ENCODE measurements around the gene PRB4.

The PRB4 gene

GRCh38 chr12:11321980-11322379 is 11.7 kb upstream of the PRB4 start:
- Histone ChIP-seq H3K36me3 (no peaks in the 10 kb centered on the region), H3K27me3 (no peaks in the 10 kb centered on the region), H3K4me3 (ENCODE audit: low read depth in 1 of 2, low read length in 1 of 2) (no peak overlapping the region), H3K4me1 (ENCODE audit: control insufficient read depth in 1 of 2, insufficient read depth in 1 of 2, low read depth in 1 of 2, low read length in 1 of 2) (no peaks in the 10 kb centered on the region), H3K9me3 (no peaks in the 10 kb centered on the region), H3K27ac (no peak overlapping the region)
- TF ChIP-seq, protein P1, sequence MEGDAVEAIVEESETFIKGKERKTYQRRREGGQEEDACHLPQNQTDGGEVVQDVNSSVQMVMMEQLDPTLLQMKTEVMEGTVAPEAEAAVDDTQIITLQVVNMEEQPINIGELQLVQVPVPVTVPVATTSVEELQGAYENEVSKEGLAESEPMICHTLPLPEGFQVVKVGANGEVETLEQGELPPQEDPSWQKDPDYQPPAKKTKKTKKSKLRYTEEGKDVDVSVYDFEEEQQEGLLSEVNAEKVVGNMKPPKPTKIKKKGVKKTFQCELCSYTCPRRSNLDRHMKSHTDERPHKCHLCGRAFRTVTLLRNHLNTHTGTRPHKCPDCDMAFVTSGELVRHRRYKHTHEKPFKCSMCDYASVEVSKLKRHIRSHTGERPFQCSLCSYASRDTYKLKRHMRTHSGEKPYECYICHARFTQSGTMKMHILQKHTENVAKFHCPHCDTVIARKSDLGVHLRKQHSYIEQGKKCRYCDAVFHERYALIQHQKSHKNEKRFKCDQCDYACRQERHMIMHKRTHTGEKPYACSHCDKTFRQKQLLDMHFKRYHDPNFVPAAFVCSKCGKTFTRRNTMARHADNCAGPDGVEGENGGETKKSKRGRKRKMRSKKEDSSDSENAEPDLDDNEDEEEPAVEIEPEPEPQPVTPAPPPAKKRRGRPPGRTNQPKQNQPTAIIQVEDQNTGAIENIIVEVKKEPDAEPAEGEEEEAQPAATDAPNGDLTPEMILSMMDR (IDR thresholded peaks at IDR 0.05), result no peak

- TF ChIP-seq, protein P1 (IDR thresholded peaks at IDR 0.05), result no peak
- Histone ChIP-seq H3K27ac (no peak overlapping the region), H3K4me1 (ENCODE audit: control insufficient read depth in 1 of 2, insufficient read depth in 1 of 2, low read depth in 1 of 2, low read length in 1 of 2) (no peaks in the 10 kb centered on the region)
These were observed 3.1 kb downstream of the PRB4 start for GRCh38 chr12:11307143-11307542.

GRCh38 chr12:11273449-11273848 is 36.8 kb downstream of the PRB4 start:
- Histone ChIP-seq H3K27ac (no peak overlapping the region), H3K36me3 (no peaks in the 10 kb centered on the region), H3K9me3 (no peaks in the 10 kb centered on the region), H3K4me3 (ENCODE audit: low read depth in 1 of 2, low read length in 1 of 2) (no peak overlapping the region), H3K4me1 (ENCODE audit: control insufficient read depth in 1 of 2, insufficient read depth in 1 of 2, low read depth in 1 of 2, low read length in 1 of 2) (no peaks in the 10 kb centered on the region), H3K27me3 (no peaks in the 10 kb centered on the region)
- TF ChIP-seq, protein P1 (IDR thresholded peaks at IDR 0.05), result no peak

More at GRCh38 chr12:11307143-11307542, 3.1 kb downstream of the PRB4 start:
- no peaks in the 10 kb centered on the region for H3K27me3 ChIP-seq
- no peak overlapping the region for H3K4me3 ChIP-seq (ENCODE audit: low read depth in 1 of 2, low read length in 1 of 2)
- H3K9me3 ChIP-seq, result no peaks in the 10 kb centered on the region
- no peaks in the 10 kb centered on the region for H3K36me3 ChIP-seq

DNA sequence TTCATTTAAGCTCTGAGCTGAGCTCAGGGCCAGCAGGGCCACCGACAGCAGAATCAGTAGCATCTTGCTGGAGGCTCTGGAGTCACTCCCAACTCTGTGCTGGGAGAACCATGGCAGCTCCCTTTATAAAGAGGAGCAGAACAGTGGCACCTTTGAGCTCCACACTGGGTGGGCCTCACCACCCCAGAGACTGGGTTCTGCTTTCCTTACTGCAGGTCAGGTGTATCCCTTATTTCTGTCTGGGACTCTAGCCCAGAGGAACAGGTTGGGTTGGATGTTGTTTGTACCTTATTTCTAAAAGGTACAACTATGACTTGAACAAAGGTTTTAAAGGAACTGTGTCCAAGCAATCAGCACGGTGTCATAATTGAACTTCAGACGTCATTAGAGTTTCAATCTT is 40.6 kb downstream of the PRB4 start, which contains the start of gene PRB3:
Gene PRB3, minus strand, starts transcription at position 101 of the 400 bp plus-strand sequence. Its CDS starts 38 bp downstream, at position 63.
- TF ChIP-seq, protein P1 (IDR thresholded peaks at IDR 0.05), result no peak
- H3K4me1 ChIP-seq (ENCODE audit: control insufficient read depth in 1 of 2, insufficient read depth in 1 of 2, low read depth in 1 of 2, low read length in 1 of 2), result no peaks in the 10 kb centered on the region
- no peaks in the 10 kb centered on the region for H3K27me3 ChIP-seq
- H3K27ac ChIP-seq, result no peak within 1 kb of the TSS
- no peaks in the 10 kb centered on the region for H3K36me3 ChIP-seq
- no peak within 1 kb of the TSS for H3K4me3 ChIP-seq (ENCODE audit: low read depth in 1 of 2, low read length in 1 of 2)
- no peaks in the 10 kb centered on the region for H3K9me3 ChIP-seq

DNA sequence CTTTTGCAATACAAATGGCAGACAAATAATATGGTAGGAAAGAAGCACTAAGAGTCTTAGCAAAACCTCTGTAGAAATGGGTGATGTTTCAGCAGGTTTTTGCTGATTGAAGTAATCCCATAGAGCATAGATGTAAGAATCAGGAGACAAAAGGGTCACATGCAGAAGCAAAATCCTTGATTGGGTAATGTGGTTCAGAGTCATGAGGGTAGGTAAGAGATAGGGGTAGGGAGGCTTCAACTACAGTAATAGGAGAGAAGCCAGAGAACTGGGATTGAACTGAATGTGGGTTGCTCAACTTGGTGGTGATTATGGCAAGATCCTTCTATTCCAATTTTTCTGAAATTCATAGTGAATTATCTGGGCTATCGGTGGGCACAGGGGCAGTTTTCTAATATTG is 45.7 kb downstream of the PRB4 start:
- no peaks in the 10 kb centered on the region for H3K36me3 ChIP-seq

More for the DNA sequence above, 45.7 kb downstream of the PRB4 start:
- Histone ChIP-seq H3K4me3 (ENCODE audit: low read depth in 1 of 2, low read length in 1 of 2) (no peak overlapping the region), H3K4me1 (ENCODE audit: control insufficient read depth in 1 of 2, insufficient read depth in 1 of 2, low read depth in 1 of 2, low read length in 1 of 2) (no peaks in the 10 kb centered on the region), H3K27me3 (no peaks in the 10 kb centered on the region), H3K27ac (no peak overlapping the region), H3K9me3 (no peaks in the 10 kb centered on the region)
- TF ChIP-seq, protein P1 (IDR thresholded peaks at IDR 0.05), result no peak

Data from neutrophil (primary cell).